GM19025 (cell line): Measurements from ENCODE around the gene YES1.
A peak's percentile ranks its signal among the peaks of the same experiment; 100 is the strongest.
"Not testable (repeated sequence)": the region's sequence is repeated elsewhere in the genome, so short reads cannot be mapped to it uniquely, and the experiment has no call there.

ENCODE experiments used
- ATAC-seq: cut with Tn5 transposase; IDR thresholded peaks from one replicate; pipeline ENCODE4 v1.9.1; 2021; ENCODE audit warnings: mild to moderate bottlenecking, low read depth, moderate library complexity; ENCODE audit not compliant: unreplicated experiment

YES1 gene

GRCh38 chr18:825891-826585 is 14.0 kb upstream of the YES1 start:
- no peak for ATAC-seq

DNA sequence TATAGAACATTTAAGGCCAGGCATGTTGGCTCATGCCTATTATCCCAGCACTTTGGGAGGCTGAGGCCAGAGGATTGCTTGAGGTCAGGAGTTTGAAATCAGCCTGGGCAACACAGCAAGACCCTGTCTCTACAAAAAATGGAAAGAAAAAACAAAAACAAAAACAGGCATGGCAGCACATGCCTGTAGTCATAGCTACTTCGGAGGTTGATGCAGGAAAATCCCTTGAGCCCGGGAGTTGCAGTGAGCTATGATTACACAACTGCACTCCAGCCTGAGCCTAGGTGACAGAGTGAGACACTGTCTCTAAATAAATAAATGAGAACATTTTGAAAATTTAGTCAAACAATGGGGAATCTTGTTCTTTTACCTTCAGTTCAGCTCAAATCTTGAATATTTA is 12.1 kb upstream of the YES1 start:
- ATAC-seq = no peak

DNA sequence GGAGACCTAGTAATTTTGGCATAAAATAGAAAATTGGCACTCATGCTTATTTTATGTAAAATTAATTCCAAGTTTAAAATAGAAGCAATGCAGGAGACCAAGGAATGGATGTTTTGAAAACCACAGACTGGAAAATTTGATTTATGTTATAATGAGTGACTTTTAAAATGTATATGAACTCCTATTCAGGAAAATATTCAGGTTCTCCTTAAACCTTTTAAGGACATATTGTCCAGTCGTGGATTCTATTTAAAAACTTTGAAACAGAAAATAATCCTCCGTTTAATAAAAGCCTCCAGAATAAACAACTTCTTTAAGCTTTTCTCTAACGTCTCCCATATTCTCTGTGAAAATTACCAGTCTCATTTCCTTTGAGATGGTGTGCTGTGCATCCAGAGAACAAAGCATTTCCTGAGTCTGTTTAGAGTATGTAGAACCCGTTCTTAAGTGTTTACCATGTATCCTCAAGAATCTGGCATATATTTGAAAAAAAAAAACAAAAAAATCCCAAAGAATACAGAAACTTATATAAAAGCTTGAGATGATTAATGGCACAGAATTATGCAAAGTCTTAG is 8.6 kb upstream of the YES1 start:
- ATAC-seq = no peak

DNA sequence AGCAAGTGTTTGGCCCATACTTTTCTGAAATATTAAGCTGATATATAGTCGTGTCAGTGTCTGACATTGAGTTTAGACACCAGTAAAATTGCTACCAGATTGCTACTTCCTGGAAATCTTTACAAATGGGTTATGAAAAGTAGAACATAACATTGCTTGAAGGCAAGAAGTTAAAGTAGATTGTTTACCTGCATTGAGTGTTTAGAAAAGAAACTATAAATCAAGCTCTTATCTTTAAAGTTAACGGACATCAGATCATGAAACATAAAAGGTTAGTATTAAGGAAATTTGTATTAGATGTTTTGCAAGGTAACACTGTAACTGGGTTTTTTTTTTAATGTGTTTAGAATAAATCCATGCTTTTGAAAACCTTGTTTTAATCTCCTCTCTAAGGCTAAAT is 4.8 kb upstream of the YES1 start:
- ATAC-seq = no peak

DNA sequence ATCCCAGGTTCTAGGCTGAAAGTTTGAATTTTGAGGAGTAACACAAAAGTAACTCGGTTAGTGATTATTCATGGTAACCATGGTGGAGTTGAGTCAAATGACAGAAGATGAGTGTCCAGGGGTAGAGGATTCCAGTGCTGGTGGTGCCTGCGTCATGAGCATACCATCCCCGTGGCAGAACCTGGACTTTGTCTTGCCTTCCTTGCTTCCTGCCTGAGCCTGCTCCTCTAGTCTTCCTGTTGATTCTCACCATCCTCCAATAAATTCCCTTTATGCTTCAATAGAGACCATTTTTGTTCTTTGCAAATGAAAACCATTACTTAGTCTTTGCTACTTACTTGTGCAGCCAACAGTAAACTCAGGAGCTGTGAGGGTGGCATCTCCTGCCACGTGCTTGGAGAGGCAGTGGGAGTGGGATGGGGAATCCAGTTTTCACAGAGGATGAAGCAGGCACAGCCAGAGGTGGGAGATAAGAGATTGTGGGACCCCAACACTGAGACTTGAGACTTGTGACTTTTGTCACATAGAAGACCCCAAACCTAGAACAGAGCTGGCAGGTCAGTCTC is 4.1 kb upstream of the YES1 start:
- ATAC-seq = no peak

GRCh38 chr18:815353-815752 is 3.3 kb upstream of the YES1 start:
- no peak for ATAC-seq

DNA sequence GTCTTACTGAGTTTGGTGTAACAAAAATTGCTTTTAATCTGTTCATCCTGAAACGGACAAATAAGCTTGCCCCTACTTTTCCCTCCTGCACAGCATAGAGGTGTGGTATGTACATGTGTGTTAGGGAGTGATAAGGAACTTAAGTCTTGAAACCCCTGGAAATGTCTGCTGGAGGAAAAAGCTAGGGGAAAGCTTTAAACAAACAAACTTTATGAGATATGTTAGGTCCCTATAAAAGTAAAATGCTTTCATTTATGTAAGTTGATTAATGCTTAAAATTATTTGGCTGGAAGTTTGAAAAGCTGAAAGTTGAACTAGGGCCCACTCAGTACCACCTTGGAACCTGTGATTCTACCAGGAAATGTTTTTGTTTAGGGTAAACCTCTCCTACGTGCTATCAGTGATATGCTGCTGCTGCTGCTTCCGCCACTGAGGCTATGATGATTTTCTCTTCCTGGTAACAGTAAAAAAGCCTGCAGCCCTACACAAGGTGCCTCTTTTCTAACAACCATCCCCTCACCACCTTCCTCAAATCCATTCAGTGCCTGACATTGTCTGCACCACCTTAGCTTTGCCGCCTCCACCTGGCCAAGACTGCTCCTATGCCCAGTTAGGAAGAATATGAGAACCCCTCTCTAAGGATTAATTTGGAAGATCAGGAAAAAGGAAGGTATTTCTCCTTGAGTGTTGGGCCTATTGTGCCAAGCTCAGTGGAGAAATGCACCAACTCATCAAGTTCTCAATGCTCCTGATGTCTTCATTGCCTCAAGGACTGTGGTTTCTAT is 2.5 kb upstream of the YES1 start:
- ATAC-seq = no peak

GRCh38 chr18:813172-814071 is 1.4 kb upstream of the YES1 start:
- ATAC-seq = no peak

DNA sequence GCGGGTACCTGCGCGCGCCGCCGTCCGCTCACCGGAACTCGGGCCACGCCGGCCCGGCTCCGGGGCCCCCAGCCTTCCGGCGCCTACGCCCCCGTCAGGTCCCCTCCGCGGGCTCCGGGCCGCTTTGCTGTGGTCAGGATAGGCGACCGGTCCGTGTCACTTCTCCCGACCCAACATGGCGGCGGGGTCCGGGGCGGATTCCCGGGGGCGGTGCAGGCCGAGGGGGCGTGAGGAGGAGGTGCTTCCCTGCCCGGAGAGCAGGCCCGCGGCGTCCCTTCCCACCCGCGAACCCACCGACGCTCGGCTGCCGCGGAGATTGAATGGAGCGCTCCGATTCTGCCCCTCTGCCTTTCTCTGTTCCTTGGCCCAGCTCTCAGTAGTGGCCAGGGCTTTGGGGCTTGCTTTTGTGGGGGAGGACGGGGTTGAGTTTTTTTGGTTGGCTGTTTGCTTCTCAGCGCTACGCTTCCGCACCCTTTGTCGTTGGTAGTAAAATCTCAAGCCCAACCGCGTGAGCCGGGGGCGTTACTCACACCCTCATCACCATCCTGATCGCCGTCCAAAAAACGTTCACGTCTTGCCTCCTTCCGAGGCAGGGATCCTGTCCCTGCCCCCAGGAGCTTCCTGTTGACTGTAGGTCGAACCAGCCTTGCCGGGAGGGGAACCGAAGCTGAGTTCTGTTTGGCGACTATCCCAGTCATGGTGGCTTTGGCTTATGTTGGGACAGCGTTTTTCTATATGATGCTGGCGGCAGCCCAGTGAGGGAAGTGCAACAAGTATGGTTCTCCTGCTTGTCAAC is 532 bp upstream of the YES1 start:
- peak; percentile 15 for ATAC-seq

DNA sequence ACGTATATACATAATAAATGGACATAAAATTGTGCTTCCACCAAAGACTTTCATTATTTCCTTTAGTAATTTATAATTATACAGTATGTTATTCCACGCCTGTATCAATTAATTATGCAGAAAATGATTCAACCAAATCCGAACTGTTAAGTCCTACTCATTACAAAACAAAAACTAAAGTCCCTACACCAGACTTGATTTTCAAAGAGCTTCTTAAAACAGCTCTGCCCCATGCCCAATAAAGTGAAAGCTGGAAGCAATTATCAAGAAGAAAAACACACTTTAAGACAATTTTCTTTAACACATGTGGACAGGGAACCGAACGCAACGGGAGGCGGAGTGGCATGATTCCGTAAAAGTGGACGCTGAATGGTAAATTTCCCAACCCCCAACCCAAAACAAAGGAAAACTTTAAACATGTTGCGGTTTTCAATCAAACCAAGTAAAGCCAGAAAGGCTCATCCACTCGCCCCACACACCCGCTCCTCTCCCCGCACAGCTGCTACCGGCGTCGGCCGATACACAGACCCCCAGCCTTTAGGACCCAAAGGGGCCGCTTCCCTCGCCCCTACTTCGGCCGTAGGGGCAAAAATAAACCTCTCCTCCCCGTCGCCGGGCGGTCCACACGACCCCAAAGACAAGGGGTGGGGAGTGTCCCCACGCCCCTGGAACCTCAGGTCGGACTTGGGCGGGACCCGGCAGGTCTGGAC is 705 bp downstream of the YES1 start:
- ATAC-seq = peak; percentile 10

GRCh38 chr18:809985-810642 is 1.9 kb downstream of the YES1 start:
- peak; percentile 14 for ATAC-seq

GRCh38 chr18:809228-809627 is 2.8 kb downstream of the YES1 start:
- not testable (repeated sequence) for ATAC-seq

- no peak for ATAC-seq
Measured at GRCh38 chr18:808502-808901, 3.5 kb downstream of the YES1 start.

- no peak for ATAC-seq
Measured at GRCh38 chr18:808086-808485, 4.0 kb downstream of the YES1 start.

GRCh38 chr18:805755-806110 is 6.3 kb downstream of the YES1 start:
- ATAC-seq = peak; percentile 35

- ATAC-seq = peak; percentile 50
Measured at GRCh38 chr18:805008-805754, 6.9 kb downstream of the YES1 start.

- ATAC-seq = no peak
Measured at GRCh38 chr18:801137-801536, 10.9 kb downstream of the YES1 start.

GRCh38 chr18:799943-800342 is 12.1 kb downstream of the YES1 start:
- no peak for ATAC-seq
